ENCODE results near the gene TPST2.

GRCh38 chr22:26597026-26597425 is 7.1 kb upstream of the TPST2 start:
- TF ChIP-seq POLR2A (IDR thresholded peaks at IDR 0.05; ENCODE audit: low read length) (peak; percentile 23), GATA1 (IDR thresholded peaks at IDR 0.05; ENCODE audit: low read depth, low read length) (no peak)
